ENCODE measurements around the gene SEMA3D.
"Not testable (repeated sequence)": the region's sequence is repeated elsewhere in the genome, so short reads cannot be mapped to it uniquely, and the experiment has no call there.

The SEMA3D gene

GRCh38 chr7:85030893-85031292 lies 156.0 kb downstream of the SEMA3D start:
- DNase-seq (ENCODE audit: low read depth), result no peak

DNA sequence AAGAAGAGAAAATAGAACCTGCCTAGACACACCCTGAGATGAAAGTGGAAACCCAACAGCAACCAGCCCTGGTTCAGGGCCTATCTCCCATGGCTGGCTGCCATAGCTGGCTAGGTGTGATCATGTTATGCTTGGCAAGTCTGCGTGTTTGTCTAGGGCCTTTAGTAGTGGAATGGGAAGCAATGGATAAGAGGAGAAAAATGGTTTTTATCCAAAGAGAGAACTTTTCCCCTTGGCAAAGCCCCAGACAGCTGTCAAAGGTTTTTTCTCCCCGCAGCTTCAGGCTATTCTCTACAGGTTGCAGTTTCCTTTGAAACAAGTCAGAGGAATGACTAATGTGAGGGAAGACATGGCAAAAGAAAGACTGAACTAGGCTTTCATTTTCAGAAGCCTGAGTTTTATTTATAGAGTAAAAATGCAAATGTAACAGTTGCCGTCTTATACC lies 161.5 kb downstream of the SEMA3D start:
- DNase-seq (ENCODE audit: low read depth), result no peak

GRCh38 chr7:85023916-85024315 lies 162.9 kb downstream of the SEMA3D start:
- no peak for DNase-seq (ENCODE audit: low read depth)

DNA sequence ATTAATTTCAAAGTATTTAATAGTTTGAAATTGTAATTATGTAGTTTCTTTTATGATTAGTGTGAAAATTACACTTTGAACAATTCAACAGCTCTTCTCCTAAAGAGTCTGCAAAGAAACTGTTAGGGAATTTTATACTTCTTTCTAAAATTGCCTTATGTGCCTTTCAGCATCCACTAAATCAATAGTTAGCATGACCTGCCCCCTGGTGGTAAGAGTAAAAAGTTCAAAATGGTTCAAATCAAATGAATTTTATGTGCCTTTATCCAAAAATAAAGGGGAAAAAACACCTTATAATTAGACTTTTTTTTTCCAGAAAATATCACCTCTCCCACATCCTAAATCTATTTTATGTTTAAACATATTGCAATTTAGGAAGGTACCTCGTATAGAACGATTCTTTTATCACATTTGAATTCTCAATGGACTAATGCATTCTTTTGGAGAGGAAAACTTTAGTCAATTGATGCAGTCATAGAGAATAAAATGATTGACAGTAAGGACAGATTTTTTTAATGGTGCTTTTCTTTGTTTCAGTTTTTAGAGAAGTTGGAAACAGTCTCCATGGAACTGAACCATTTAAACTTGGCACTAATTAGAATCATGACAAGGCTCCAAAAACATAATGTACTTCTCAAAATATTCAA lies 163.7 kb downstream of the SEMA3D start:
- no peak for DNase-seq (ENCODE audit: low read depth)

DNA sequence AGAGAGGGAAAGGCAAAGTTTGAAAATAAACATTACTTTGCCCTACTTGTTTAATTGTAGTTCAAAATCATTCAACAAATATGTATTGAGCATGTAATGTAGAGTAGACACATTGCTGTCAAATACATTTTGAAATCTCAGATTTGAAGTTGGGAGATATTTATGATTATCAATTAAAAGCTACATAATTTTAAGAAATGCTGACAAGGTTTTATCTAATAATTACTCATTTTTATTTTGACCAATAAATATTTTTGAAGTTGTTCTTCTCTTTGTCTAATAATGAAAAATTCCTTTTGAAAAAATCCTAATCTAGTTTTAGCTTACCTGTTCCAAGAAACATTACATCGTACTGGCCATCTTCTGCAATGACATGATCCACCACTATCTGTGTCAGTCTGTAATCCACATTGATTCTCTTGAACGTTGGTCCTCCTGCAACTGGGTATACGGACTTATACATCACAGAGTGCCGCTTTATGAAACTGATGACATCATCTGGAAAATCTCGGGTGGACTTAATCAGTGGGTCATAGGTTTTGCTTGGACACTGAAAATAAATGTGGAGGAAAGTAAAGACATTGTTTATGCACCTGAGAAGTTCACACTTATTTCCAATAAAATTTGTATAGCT lies 164.7 kb downstream of the SEMA3D start:
- DNase-seq (ENCODE audit: low read depth), result no peak

DNA sequence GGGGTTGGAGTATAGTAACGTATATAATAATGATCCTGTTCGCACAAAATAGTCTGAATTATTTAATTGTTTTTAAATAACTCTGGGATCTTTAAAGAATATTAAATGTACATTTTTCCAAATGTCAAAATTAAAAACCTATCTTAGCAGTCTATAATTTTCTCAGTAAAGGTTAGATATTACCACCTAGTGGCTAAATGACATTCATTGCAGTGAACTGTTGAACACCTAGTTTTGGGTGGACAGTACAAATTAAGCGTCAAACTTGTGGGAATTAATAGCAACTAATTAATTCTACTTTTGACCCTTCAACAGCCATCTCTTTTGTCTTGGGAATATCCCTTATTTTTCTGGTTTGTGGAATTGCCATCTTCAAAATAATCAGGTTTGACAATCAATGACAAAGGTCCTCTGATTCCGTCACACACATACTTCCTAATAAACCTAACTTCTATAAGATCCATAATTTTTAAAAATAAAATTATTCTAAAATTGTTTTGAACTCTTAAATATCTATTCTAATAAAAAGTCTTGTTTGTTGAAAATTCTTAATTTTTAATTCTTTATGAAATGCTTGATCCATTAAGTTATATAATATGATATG lies 165.7 kb downstream of the SEMA3D start:
- DNase-seq (ENCODE audit: low read depth), result no peak

DNA sequence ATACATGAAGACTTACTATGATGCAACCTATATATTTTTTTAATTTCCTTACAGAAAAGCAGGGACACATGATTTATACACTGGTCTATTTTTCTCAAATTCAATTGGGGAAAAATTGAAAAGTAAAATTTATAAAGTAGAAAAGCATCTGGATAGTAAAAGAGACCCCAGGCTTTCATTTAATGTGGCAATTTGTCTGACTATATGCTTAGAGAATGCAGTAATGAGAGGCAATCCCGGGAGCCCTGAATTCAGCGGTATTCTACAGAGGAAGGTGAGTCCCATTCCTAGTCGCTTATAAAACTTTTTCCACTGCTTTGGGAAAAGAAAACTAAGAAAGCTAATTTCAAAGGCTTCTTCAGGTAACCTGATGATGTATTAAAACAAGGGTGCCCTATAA lies 167.1 kb downstream of the SEMA3D start:
- DNase-seq (ENCODE audit: low read depth), result no peak

DNA sequence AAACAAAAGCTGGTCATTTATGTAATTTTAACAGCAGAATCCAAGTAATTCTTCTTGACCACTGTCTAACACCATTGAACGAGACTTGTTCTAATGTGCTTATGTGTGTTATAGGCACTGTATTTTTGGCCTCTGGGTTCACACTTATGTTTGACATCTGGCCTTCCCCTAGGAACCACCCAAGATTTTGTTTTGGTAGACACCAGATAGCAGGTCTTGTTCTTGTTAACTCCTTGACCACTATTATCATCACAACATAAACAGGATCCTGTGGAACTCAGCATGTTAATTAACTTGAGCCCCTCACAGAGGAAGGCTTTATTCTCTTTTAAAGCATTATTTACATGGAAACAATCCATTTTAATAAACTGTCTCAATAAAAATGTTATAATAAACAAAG lies 167.7 kb downstream of the SEMA3D start:
- no peak for DNase-seq (ENCODE audit: low read depth)

DNA sequence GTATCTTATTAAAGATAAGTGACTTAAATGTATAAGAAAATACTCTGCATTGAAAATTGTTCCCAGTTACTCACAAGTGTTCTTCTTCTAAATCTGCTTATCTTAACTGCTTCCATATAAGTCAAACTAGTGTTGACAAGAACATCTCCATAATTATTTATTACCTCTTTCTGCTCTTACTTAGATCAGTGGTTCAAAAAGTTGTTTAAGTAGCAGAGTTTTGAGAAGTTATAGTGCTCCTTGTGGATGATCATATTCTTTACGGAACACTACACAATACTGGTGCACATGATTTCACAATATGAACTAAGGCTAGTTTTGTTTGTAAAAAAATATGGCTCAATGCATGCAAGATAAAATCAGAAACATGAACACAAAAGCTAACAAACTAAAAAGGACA lies 168.4 kb downstream of the SEMA3D start:
- DNase-seq (ENCODE audit: low read depth), result no peak

DNA sequence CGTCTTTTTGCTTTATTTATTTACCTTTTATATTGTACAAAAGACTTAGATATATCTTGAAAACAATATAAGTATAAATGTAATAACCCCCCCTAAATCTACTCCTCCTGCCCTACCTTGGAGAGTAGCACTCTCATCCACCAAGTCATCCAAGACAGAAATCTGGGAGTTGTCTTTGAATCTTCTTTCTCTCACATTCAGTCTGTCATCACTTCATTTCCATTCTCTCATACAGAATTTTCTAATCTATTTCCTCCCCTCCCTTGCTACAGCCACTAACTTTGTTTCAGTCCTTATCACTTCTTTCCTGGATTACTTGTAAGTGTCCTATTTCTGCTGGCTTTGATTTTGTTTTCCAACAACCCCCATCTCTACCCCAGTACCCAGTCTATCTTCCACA lies 170.6 kb downstream of the SEMA3D start:
- no peak for DNase-seq (ENCODE audit: low read depth)

GRCh38 chr7:85014936-85015660 lies 171.8 kb downstream of the SEMA3D start:
- no peak for DNase-seq (ENCODE audit: low read depth)

DNA sequence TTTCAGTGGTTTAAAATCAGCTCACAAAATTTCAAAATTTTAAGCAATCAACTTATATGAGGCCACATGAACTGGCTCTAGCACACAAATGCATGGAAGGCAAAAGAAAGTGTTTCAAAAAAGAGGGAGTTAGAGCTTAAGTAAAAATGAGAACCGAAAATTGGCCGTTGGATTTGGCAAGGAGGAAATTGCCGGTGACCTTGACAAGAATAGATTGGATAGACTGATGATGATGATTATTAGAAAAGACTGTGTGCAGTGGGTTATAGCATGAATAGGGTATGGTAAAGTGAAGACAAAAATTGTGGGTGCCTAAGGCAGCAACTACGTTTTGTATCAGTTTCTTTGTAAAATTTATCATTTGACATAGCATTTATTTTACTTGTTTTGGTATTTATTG lies 175.7 kb downstream of the SEMA3D start:
- DNase-seq (ENCODE audit: low read depth), result no peak

- DNase-seq (ENCODE audit: low read depth), result no peak
Observed at GRCh38 chr7:85010306-85010705, 176.6 kb downstream of the SEMA3D start.

- no peak for DNase-seq (ENCODE audit: low read depth)
Observed at GRCh38 chr7:85006754-85007153, 180.1 kb downstream of the SEMA3D start.

DNA sequence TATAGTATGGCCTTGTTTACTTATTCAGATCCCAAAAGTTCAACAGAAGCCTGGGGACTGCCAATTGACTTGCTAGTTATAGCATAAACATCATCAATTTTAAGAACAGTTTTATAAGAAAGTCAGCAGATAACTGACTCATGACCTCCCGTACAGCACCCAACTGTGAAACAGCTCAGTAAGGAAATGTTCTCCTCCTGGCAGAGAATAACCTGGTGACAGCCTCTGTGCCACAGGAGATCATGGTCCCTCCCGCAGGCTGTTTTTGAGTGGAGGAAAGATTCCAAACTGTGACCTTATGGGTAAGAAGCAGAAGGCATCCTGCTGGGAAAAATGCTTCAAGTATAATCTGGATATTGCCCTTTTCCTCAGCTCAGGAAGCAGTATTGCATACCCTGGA lies 182.5 kb downstream of the SEMA3D start:
- no peak for DNase-seq (ENCODE audit: low read depth)

- no peak for DNase-seq (ENCODE audit: low read depth)
Observed at GRCh38 chr7:85001495-85002345, 185.1 kb downstream of the SEMA3D start.

DNA sequence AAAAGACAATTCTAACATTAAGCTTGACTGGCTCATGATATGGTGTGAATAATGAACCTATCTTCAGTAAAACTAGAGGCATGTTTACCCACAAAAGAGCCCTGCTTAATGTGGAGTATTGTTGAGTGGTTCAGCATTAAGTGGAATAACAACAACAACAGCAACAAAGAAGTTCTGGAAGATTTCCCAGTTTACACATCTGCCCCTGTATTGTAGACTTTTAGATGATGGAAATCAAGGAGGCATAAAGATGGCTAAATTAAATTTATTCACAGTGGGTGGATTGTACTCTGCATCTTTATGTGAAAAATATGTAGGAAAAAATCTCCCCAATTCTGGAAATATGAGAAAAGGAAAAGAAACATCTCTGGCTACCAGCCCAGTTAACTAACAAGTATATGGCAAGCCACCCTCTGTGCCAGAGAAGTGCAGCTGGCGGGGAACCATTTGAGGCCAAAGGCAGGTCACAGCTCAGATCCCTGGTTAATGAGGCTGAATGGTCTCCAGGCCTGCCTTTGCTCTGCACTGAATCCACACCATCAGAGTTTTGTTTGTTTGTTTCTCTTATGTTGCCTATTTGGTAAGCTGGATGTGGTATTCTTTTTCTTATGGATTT lies 186.0 kb downstream of the SEMA3D start:
- no peak for DNase-seq (ENCODE audit: low read depth)

DNA sequence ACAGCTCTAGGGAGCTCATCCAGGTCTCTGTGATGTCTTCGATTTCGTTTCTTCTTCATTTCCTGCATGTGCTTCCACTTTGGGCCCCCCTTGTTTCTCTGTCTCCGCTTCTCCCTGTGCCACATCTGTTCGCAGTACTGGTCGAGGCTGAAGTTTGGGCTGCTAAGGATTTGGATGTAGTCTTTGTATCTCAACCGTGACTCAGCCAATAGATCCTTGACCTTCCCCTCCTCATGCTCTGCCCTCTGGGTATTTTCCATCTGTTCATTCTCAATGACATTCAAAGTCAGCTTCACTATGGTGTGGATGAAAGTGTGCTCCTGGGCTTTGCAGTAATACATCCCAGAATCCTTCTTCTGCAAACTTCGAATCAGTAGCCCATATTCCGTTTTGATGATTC lies 187.4 kb downstream of the SEMA3D start:
- no peak for DNase-seq (ENCODE audit: low read depth)

GRCh38 chr7:84998665-84999064 lies 188.2 kb downstream of the SEMA3D start:
- DNase-seq (ENCODE audit: low read depth), result no peak

DNA sequence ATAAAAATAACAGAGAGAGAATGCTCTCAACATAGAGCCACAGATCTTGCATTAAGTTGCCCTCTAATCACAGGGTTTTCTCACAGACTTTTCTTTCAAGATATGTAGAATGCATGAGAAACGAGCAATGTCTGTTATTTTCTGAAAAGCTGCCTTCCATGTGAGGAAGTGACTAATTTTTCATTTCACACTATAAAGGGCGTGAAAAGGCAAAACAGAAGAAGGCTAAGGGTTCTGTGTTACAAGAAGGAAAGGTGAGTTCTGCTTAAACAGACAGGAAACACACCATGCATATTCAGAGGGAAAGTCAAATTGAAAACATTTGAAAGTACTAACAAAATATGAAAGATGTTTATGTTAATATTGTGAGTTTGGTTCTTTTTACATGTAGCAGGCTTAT lies 189.2 kb downstream of the SEMA3D start:
- DNase-seq (ENCODE audit: low read depth), result no peak

- not testable (repeated sequence) for DNase-seq (ENCODE audit: low read depth)
Observed at GRCh38 chr7:84992954-84993353, 193.9 kb downstream of the SEMA3D start.
